HEK293T (cell line): ENCODE data around the gene C16orf78.

Experiments
- BHLHE40 ChIP-seq: fragments of 450-650 bp; IDR thresholded peaks from 2 replicates; pipeline ENCODE4 v1.6.1; 2016; ENCODE audit warnings: mild to moderate bottlenecking, moderate library complexity, borderline replicate concordance
- CTBP1 ChIP-seq: fragments of 450-650 bp; IDR thresholded peaks from 2 replicates; pipeline ENCODE4 v1.6.1; 2016; ENCODE audit warnings: borderline replicate concordance
- ELF4 ChIP-seq: fragments of 450-650 bp; IDR thresholded peaks from 2 replicates; pipeline ENCODE4 v1.6.1; 2017; ENCODE audit warnings: antibody characterized with exemption
- FOXM1 ChIP-seq: fragments of 450-650 bp; IDR thresholded peaks from 2 replicates; pipeline ENCODE4 v1.6.1; 2017; ENCODE audit warnings: mild to moderate bottlenecking, borderline replicate concordance
- L3MBTL2 ChIP-seq: fragments of 450-650 bp; conservative IDR thresholded peaks from 2 replicates; pipeline ENCODE4 v1.6.1; 2016; ENCODE audit warnings: mild to moderate bottlenecking
- SP1 ChIP-seq: fragments of 450-650 bp; IDR thresholded peaks from 2 replicates; pipeline ENCODE4 v1.6.1; 2017
- SUZ12 ChIP-seq: fragments of 450-650 bp; IDR thresholded peaks from 2 replicates; pipeline ENCODE4 v1.6.1; 2016; ENCODE audit warnings: mild to moderate bottlenecking
- ZNF384 ChIP-seq: fragments of 450-650 bp; IDR thresholded peaks from 2 replicates; pipeline ENCODE4 v1.6.1; 2016

DNA sequence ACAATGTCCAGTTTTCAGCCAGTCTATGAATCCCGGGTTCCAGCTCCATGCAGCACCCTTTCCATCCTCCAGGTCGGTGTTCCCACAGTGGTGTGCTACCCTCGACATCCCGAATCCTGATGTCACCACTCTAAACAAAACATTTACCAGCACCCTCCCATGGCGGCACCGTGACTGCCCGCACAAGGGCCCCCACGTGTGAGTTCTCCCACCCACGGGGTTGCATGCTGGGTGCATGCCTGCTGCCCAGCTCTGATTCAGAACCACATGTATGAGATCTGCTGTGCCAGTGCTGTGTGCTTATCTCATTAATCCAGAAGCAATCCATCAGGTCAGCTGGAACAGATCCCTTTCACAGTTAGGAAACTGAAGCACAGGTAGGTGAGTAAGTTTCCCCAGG lies 57.4 kb downstream of the C16orf78 start:
- no peak for TF ChIP-seq ZNF384
- TF ChIP-seq FOXM1, result no peak
- TF ChIP-seq SUZ12, result no peak
- no peak for TF ChIP-seq BHLHE40
- no peak for TF ChIP-seq L3MBTL2
- no peak for TF ChIP-seq SP1
- no peak for TF ChIP-seq ELF4
- TF ChIP-seq CTBP1, result no peak
